ENCODE data around the gene ADAMTS12.

Gene ADAMTS12

DNA sequence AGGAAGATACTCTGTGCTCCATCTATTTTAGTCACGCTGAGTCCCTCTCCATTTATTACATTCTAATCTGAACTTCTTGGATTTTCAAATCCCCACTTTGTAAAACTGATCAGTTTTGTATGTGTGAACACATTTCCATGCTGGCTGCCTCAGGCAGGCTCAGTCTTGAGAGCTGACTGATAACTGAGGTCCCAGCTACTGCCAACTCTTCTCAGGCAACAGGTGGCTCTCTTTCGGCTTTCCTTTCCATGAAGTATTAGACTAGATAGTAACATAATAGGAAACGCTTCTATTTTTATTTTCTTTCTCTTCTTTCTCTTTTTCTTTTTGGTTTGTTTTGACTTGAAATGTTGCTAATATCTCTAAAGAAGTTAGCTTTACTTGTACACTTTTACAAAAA lies 312.6 kb downstream of the ADAMTS12 start:
- TF ChIP-seq, protein P1, sequence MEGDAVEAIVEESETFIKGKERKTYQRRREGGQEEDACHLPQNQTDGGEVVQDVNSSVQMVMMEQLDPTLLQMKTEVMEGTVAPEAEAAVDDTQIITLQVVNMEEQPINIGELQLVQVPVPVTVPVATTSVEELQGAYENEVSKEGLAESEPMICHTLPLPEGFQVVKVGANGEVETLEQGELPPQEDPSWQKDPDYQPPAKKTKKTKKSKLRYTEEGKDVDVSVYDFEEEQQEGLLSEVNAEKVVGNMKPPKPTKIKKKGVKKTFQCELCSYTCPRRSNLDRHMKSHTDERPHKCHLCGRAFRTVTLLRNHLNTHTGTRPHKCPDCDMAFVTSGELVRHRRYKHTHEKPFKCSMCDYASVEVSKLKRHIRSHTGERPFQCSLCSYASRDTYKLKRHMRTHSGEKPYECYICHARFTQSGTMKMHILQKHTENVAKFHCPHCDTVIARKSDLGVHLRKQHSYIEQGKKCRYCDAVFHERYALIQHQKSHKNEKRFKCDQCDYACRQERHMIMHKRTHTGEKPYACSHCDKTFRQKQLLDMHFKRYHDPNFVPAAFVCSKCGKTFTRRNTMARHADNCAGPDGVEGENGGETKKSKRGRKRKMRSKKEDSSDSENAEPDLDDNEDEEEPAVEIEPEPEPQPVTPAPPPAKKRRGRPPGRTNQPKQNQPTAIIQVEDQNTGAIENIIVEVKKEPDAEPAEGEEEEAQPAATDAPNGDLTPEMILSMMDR (IDR thresholded peaks at IDR 0.05; ENCODE audit: low read depth, low read length, missing control alignments), result no peak
- no peak overlapping the region for H3K4me3 ChIP-seq (ENCODE audit: low read depth, low read length)
- no peak for DNase-seq (ENCODE audit: low read depth)

DNA sequence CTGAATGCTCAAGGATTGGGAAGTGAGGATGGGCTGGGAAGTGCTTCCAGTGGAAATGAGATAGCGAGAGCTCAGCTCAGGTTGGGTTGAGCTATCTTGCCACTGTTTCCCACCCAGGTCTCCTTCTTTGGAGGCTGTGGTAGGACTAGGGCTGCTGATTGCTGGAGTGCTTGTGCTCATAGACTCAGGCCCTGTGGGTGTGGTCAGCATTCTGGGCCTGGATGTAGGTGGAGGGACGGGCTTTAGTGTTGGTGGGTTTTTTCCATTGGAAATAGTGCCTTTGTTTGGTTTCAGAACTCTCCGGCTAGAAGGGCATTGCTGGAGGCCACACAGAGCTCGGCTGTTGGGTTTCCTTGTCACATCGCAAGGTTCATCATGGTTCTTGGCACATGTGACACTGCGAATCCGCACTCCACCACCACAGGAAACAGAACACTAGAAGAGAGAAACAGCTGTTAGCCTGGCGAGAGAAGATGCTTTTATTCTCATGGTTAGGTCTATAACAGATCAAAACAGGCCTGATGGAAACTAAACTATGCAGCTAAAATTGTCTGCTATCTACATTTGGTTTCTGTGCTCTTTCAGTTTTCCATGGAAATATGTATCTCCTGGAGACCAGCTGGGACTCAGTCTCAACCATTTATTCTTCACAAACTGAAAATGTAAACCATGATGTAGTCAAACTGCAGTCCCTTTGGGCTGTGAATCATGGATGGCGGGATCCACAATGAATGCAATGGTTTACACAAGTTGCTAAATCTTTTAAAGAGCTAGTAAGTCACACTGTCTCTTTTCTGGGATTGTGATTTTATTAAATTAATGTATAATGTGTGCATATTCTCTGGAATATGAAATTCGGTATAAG lies 314.8 kb downstream of the ADAMTS12 start:
- DNase-seq (ENCODE audit: low read depth), result no peak
- no peak overlapping the region for H3K4me3 ChIP-seq (ENCODE audit: low read depth, low read length)
- TF ChIP-seq, protein P1 (IDR thresholded peaks at IDR 0.05; ENCODE audit: low read depth, low read length, missing control alignments), result no peak

DNA sequence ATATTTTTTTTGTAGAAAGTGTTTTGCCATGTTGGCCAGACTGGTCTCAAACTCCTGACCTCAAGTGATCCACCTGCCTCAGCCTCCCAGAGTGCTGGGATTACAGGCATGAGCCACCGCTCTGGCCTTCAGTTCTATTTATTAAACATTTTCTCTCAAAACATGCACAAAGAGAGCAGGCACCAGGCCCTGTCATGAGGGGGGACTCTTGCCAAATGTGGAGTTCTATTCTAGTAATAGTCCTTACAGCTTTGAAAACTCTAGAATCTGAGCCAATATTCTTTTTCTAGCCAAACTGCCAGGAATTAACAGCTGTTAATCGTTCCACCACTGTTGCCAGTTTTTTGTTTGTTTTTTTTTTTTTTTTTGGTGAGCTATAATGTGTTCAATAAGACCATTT lies 326.5 kb downstream of the ADAMTS12 start:
- no peak overlapping the region for H3K4me3 ChIP-seq (ENCODE audit: low read depth, low read length)
- TF ChIP-seq, protein P1 (IDR thresholded peaks at IDR 0.05; ENCODE audit: low read depth, low read length, missing control alignments), result no peak
- DNase-seq (ENCODE audit: low read depth), result no peak

DNA sequence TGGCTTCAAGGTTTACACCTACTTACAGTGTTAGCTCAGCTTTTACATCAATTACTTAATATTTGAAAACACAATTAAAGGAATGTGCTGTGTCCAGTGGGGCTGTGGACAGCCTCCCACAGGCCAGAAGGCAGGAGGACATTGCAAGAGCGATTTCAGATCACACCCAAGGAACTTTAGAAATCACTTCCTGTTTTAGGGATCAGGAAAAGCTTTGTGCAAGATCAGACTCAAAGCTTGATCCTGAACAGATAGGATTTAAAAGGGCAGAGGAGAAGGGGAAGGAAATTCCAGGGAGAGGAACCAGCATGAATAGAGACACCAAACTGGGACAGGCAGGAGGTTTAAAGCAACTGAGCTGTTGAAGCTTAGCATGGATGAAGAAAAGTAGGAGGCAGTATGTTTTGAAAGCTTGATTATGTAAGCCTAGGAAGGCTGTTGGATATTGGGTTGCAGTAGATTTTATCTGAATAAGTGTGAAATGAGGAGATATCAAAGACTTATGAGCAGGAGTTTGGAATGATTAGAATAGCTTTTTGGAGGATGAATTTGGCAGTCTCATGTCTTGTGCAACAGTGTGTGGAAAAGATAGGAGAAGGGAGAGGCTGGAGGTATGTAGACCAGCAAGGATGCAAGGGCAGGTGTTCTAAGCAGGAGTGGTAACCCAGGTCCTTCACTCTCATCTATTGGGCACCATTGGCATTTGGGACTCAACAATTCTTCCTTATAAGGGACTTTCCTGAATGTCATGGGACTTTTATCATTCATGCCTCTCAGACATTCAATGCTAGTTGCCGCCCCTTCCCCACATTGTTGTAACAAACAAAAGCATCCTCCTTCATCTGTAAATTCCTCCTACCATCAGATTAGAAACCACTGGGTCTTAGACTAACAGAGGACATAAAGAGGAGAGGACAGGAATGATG lies 327.5 kb downstream of the ADAMTS12 start:
- TF ChIP-seq, protein P1 (IDR thresholded peaks at IDR 0.05; ENCODE audit: low read depth, low read length, missing control alignments), result no peak
- H3K4me3 ChIP-seq (ENCODE audit: low read depth, low read length), result no peak overlapping the region
- DNase-seq (ENCODE audit: low read depth), result no peak

DNA sequence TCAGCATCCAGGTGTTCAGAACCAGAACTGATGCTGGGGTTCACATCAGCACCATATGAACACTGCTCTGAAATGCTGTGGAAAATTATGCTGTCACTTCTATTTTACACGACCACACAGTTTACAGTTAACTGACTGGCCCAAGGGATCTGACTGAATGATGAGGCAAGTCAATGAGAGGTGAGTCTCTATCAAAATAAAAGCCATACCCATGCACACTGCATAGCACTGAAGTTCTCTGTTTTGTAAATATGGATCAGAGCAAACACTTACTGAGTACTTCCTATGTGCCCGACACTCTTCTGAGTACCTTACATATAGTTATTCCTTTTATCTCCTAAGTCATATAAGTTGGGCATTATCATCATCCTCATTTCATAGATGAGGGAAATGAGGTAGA lies 328.3 kb downstream of the ADAMTS12 start:
- no peak overlapping the region for H3K4me3 ChIP-seq (ENCODE audit: low read depth, low read length)
- DNase-seq (ENCODE audit: low read depth), result no peak
- TF ChIP-seq, protein P1 (IDR thresholded peaks at IDR 0.05; ENCODE audit: low read depth, low read length, missing control alignments), result no peak

DNA sequence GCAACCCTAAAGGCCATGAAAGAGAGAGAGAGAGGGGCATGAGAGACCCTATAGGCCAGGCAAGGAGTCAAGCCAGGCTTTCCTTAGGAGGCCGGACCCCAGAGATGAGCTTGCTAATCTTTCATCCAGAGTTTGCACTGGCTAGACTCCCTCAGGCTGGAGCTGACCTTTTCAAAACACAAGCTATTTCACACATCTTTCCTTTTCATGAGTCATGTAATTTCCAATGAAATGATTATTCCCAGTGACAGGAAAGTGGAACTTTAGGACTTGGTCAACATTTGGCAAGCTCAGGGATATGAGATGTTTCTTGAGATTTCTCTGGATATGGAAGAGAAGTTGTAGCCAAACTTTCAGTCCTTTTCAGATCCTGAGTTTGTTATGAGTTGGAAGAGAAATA lies 333.3 kb downstream of the ADAMTS12 start:
- DNase-seq (ENCODE audit: low read depth), result no peak

More for the DNA sequence above, 333.3 kb downstream of the ADAMTS12 start:
- TF ChIP-seq, protein P1 (IDR thresholded peaks at IDR 0.05; ENCODE audit: low read depth, low read length, missing control alignments), result no peak
- no peak overlapping the region for H3K4me3 ChIP-seq (ENCODE audit: low read depth, low read length)
